ENCODE measurements around the gene RTTN.
"Not testable (repeated sequence)": the region's sequence is repeated elsewhere in the genome, so short reads cannot be mapped to it uniquely, and the experiment has no call there.

The RTTN gene, protein sequence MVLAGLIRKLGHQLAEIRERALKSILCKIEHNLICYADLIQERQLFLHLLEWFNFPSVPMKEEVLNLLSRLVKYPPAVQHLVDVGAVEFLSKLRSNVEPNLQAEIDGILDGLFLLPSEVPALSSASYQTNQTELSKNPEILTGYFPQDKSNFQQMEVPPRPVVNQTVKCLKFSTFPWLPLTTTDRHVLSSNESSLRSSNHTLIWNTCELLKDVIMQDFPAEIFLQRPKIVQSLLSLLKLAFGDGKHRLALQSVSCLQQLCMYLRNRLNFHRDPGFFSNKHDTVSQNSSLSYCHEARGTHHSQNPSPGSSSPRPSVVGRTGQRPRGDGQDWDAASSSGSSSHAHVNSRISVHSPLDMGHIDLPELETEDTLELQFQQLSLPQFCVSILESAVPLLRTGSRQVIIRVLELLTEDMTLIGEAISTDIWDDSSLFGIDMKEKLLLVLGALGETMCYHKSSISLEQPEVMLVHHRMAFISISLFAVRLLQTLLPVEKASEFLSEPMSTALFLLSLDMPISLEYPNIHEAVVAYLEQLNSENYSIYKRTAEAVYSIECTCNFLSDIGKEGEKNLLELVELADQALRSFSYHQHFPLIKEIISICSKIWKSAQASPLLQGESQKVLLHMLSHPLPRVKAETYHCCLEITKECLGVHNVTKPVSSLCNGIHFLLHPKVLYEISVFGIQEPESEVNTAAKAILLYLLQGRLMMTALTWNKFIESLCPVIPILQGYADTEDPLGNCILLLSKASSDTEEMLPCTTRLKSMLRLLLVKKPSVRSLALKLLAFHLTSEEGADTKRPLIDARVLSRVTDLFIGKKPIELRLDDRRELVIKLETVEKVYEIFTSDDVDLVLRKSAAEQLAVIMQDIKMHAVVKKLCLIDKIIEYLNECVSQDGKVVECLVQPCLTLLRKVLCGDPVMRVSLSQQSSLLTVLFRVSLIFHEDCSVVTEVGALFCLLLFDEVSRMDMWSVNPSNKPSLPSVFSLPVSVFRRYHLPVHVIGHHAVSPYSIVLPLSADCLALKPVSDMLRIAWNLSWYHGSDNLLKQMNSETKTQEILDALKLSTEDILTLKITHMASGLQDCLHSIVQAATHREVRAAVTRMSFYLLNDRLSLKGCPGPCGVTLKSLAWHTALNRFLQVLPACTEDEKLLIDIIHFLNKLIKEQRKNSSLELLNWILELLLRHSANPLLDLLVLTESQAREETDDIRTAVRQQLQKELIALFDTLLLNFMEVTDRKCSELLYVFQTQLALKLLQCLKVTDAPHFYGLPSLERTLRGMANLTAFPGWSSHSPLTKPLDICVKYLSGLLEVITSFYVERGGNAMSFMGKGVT (N-terminal part only)

DNA sequence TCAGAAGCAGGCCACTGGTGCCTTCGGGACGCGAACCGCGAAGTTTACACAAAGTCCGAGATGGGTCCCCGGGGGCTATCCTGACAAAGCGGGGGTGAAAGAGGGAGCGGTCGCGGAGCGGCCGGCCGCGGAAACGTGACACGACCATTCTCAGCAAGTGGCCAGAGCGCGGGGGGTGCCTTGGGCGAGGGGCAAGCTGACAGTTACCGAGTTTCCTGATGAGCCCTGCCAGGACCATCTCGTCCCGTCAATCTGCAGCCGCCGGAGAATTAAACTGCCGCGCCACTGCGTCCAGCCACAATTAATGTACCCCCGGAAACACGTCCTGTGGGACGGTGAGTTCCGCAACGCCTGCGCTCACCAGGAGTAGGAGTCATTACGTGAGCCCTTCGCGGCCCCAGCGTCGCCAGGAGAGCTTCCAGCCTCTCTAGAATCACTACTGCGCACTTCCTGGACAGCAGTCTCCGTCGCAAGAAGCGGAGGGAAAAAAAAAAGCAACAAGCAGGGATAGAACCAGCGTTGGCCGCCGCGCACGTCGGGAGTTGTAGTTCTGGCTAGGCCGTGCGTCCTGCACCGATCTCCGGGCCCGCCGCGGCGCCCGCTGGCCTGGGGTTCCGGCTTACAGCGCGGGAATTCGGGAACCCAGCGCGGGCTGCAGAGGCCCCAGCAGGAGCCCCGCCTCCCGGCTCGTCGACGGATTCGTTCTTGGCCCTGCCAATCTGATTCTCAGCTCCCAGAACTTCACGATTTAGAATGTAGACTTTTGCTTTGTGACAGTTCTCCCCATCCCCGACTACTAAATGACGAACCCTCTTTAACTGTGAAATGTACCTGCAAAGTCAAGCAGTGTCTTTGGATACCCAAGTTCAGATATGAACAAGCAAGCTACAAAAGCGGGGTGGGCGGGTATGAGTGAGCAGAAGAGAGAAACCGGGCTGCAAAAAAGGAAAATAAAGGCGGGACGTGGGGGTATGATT is at the start of gene RTTN:
Gene RTTN (minus strand): TSS at position 267 of the 977 bp plus-strand sequence. CDS start 29 bp downstream, at position 238.
- H4K20me1 ChIP-seq (ENCODE audit: low read depth, low read length) = no peaks in the 10 kb centered on the region
- no peaks in the 10 kb centered on the region for H3K27me3 ChIP-seq (ENCODE audit: low read length)
- peak within 1 kb of the TSS; percentile 98 for H3K4me3 ChIP-seq (ENCODE audit: insufficient read depth, low read length, poor library complexity, severe bottlenecking)
- H3K36me3 ChIP-seq (ENCODE audit: low read length) = peaks cover 5% of the 10 kb centered on the region; the same call in 1 of the 2 replicates
- H3K9ac ChIP-seq (ENCODE audit: low read length) = peak within 1 kb of the TSS; percentile 92
- H2AFZ ChIP-seq (ENCODE audit: low read depth, low read length, severe bottlenecking) = peak within 1 kb of the TSS; percentile 95
- H3K27ac ChIP-seq (ENCODE audit: low read depth, low read length) = peak within 1 kb of the TSS; percentile 91
- H3F3A ChIP-seq (ENCODE audit: insufficient read depth) = no peaks in the 10 kb centered on the region; the same call in 1 of the 2 replicates
- peak within 1 kb of the TSS; percentile 90 for H3K4me2 ChIP-seq (ENCODE audit: low read depth, low read length, poor library complexity, severe bottlenecking)
- no peaks in the 10 kb centered on the region for H3K9me2 ChIP-seq (replicated peaks; ENCODE audit: insufficient read depth, low read length)
- no peak for TF ChIP-seq EZH2phosphoT487 (conservative IDR thresholded peaks at IDR 0.05; ENCODE audit: low read length)
- TF ChIP-seq, protein P1, sequence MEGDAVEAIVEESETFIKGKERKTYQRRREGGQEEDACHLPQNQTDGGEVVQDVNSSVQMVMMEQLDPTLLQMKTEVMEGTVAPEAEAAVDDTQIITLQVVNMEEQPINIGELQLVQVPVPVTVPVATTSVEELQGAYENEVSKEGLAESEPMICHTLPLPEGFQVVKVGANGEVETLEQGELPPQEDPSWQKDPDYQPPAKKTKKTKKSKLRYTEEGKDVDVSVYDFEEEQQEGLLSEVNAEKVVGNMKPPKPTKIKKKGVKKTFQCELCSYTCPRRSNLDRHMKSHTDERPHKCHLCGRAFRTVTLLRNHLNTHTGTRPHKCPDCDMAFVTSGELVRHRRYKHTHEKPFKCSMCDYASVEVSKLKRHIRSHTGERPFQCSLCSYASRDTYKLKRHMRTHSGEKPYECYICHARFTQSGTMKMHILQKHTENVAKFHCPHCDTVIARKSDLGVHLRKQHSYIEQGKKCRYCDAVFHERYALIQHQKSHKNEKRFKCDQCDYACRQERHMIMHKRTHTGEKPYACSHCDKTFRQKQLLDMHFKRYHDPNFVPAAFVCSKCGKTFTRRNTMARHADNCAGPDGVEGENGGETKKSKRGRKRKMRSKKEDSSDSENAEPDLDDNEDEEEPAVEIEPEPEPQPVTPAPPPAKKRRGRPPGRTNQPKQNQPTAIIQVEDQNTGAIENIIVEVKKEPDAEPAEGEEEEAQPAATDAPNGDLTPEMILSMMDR (IDR thresholded peaks at IDR 0.05; ENCODE audit: insufficient read depth, low read length, poor library complexity, severe bottlenecking) = no peak
- peaks cover 21% of the 10 kb centered on the region for H3K79me2 ChIP-seq (ENCODE audit: insufficient read depth, low read length)
- no peaks in the 10 kb centered on the region for H3K9me3 ChIP-seq (ENCODE audit: insufficient read depth, low read length)

GRCh38 chr18:70250781-70251180 is 45.3 kb upstream of the RTTN start:
- H3K36me3 ChIP-seq (ENCODE audit: low read length) = no peaks in the 10 kb centered on the region

GRCh38 chr18:70249861-70250260 is 44.4 kb upstream of the RTTN start:
- not testable (repeated sequence) for H3K79me2 ChIP-seq (ENCODE audit: insufficient read depth, low read length); H3K9ac ChIP-seq (ENCODE audit: low read length); H3K27ac ChIP-seq (ENCODE audit: low read depth, low read length); H2AFZ ChIP-seq (ENCODE audit: low read depth, low read length, severe bottlenecking); H3K9me3 ChIP-seq (ENCODE audit: insufficient read depth, low read length); H3F3A ChIP-seq (ENCODE audit: insufficient read depth); H3K36me3 ChIP-seq (ENCODE audit: low read length); H3K4me3 ChIP-seq (ENCODE audit: insufficient read depth, low read length, poor library complexity, severe bottlenecking); H4K20me1 ChIP-seq (ENCODE audit: low read depth, low read length); H3K27me3 ChIP-seq (ENCODE audit: low read length); H3K9me2 ChIP-seq (replicated peaks; ENCODE audit: insufficient read depth, low read length); H3K4me2 ChIP-seq (ENCODE audit: low read depth, low read length, poor library complexity, severe bottlenecking)

More at GRCh38 chr18:70250781-70251180, 45.3 kb upstream of the RTTN start:
- Histone ChIP-seq H3F3A (ENCODE audit: insufficient read depth) (no peaks in the 10 kb centered on the region), H3K9me3 (ENCODE audit: insufficient read depth, low read length) (no peaks in the 10 kb centered on the region), H3K27ac (ENCODE audit: low read depth, low read length) (no peak overlapping the region), H2AFZ (ENCODE audit: low read depth, low read length, severe bottlenecking) (no peak overlapping the region), H3K9me2 (replicated peaks; ENCODE audit: insufficient read depth, low read length) (no peaks in the 10 kb centered on the region), H4K20me1 (ENCODE audit: low read depth, low read length) (no peaks in the 10 kb centered on the region), H3K4me3 (ENCODE audit: insufficient read depth, low read length, poor library complexity, severe bottlenecking) (no peak overlapping the region), H3K9ac (ENCODE audit: low read length) (no peak overlapping the region), H3K79me2 (ENCODE audit: insufficient read depth, low read length) (no peaks in the 10 kb centered on the region), H3K4me2 (ENCODE audit: low read depth, low read length, poor library complexity, severe bottlenecking) (no peak overlapping the region), H3K27me3 (ENCODE audit: low read length) (no peaks in the 10 kb centered on the region)
- TF ChIP-seq EZH2phosphoT487 (conservative IDR thresholded peaks at IDR 0.05; ENCODE audit: low read length) = no peak

Measured in SU-DHL-6 (cell line).